ENCODE results near the gene MPHOSPH6. TPM values are rescaled to one million over a fixed set of nuclear protein-coding genes. Genes with fewer than 3 reads are reported as not detected.
A peak's percentile ranks its signal among the peaks of the same experiment; 100 is the strongest.

The MPHOSPH6 gene
- total and polyA plus RNA-seq, 2 donors: 26.1 to 38.8 TPM

GRCh38 chr16:82182266-82183003 lies 12.4 kb upstream of the MPHOSPH6 start:
- Histone ChIP-seq H3K4me3 (ENCODE audit: low read length in 2 of 2) (no peak overlapping the region), H3K27me3 (ENCODE audit: control insufficient read depth in 2 of 2, insufficient read depth in 1 of 2, low read length in 1 of 2) (peaks cover 0 to 2% of the 10 kb centered on the region in 2 donors), H3K36me3 (ENCODE audit: control insufficient read depth in 2 of 2, insufficient read depth in 2 of 2, low read length in 1 of 2) (no peaks in the 10 kb centered on the region), H3K9me3 (ENCODE audit: control insufficient read depth in 2 of 2, insufficient read depth in 1 of 2, low read length in 1 of 2) (no peaks in the 10 kb centered on the region), H3K27ac (ENCODE audit: low read depth in 1 of 2, low read length in 1 of 2) (no peak overlapping the region), H3K4me1 (ENCODE audit: control insufficient read depth in 2 of 2, insufficient read depth in 2 of 2, low read length in 2 of 2) (no peaks in the 10 kb centered on the region)
- WGBS: 83% methylated on average over 4 of the region's 4 CpGs
- DNase-seq (ENCODE audit: low read depth in 6 of 9, low spot score in 9 of 9): no peak

DNA sequence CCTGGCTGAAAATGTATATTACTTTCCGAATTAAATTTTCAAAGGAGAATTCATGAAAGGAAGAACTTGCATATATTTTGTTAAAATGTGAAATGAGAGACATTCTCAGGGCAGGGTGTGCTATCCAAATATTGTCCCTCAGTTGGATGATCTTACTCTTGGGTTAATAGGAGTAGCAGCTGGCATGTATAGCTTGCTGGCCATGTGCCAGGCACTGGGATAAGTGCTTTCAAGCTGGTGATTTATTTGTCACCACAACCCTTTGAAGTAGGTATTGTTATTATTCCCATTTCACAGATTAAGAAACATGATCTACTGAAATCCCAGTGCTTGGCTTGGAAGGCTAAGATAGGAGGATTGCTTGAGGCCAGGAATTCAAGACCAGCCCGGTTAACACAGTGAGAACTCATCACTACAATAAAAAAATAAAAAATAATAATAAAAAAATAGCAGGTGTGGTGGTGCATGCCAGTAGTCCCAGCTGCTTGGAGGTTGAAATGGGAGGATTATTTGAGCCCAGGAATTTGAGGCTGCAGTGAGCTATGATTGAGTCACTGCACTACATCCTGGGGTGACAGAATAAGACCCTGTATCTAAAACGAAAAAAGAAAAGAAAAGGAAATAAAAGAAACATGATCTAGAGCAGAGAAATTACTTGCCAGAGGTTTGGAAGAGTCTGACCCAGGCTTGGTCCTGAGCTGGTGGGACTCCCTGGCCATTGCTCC lies 11.6 kb upstream of the MPHOSPH6 start:
- WGBS: 90% methylated on average over 3 of the region's 3 CpGs
- no peaks in the 10 kb centered on the region for H3K4me1 ChIP-seq (ENCODE audit: control insufficient read depth in 2 of 2, insufficient read depth in 2 of 2, low read length in 2 of 2)
- no peak overlapping the region for H3K27ac ChIP-seq (ENCODE audit: low read depth in 1 of 2, low read length in 1 of 2)
- no peaks in the 10 kb centered on the region for H3K36me3 ChIP-seq (ENCODE audit: control insufficient read depth in 2 of 2, insufficient read depth in 2 of 2, low read length in 1 of 2)
- H3K4me3 ChIP-seq (ENCODE audit: low read length in 2 of 2): no peak overlapping the region
- DNase-seq (ENCODE audit: low read depth in 6 of 9, low spot score in 9 of 9): no peak
- H3K27me3 ChIP-seq (ENCODE audit: control insufficient read depth in 2 of 2, insufficient read depth in 1 of 2, low read length in 1 of 2): peaks cover 0 to 6% of the 10 kb centered on the region in 2 donors
- no peaks in the 10 kb centered on the region for H3K9me3 ChIP-seq (ENCODE audit: control insufficient read depth in 2 of 2, insufficient read depth in 1 of 2, low read length in 1 of 2)

DNA sequence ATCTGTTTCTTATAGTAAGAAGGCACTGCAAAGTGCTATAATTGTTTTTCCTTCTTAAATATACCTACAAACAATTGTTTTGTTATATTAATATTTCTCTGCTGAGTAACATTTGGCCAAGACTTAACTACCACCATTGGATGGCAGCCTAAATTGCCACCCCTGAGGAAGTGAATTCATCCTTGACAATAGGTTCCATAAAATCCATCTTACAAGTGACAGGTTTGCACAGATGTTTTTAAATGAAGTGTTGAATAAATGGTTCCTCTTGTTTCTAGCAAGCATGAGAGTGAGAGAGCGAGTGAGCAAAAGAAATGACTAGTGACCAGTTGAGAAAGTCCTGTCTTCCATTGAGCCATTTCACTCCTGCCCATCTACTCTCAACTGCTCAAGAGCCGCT lies 8.3 kb upstream of the MPHOSPH6 start:
- Histone ChIP-seq H3K4me3 (ENCODE audit: low read length in 2 of 2) (no peak overlapping the region), H3K36me3 (ENCODE audit: control insufficient read depth in 2 of 2, insufficient read depth in 2 of 2, low read length in 1 of 2) (no peaks in the 10 kb centered on the region), H3K9me3 (ENCODE audit: control insufficient read depth in 2 of 2, insufficient read depth in 1 of 2, low read length in 1 of 2) (no peaks in the 10 kb centered on the region), H3K27me3 (ENCODE audit: control insufficient read depth in 2 of 2, insufficient read depth in 1 of 2, low read length in 1 of 2) (peaks cover 0 to 19% of the 10 kb centered on the region in 2 donors), H3K4me1 (ENCODE audit: control insufficient read depth in 2 of 2, insufficient read depth in 2 of 2, low read length in 2 of 2) (no peaks in the 10 kb centered on the region), H3K27ac (ENCODE audit: low read depth in 1 of 2, low read length in 1 of 2) (no peak overlapping the region)
- WGBS: 94% methylated on average over 2 of the region's 2 CpGs
- DNase-seq (ENCODE audit: low read depth in 6 of 9, low spot score in 9 of 9): no peak

GRCh38 chr16:82177555-82177954 lies 7.5 kb upstream of the MPHOSPH6 start:
- no peak overlapping the region for H3K27ac ChIP-seq (ENCODE audit: low read depth in 1 of 2, low read length in 1 of 2)
- H3K36me3 ChIP-seq (ENCODE audit: control insufficient read depth in 2 of 2, insufficient read depth in 2 of 2, low read length in 1 of 2): no peaks in the 10 kb centered on the region
- 97% methylated on average over 4 of the region's 4 CpGs for WGBS
- H3K4me1 ChIP-seq (ENCODE audit: control insufficient read depth in 2 of 2, insufficient read depth in 2 of 2, low read length in 2 of 2): no peaks in the 10 kb centered on the region
- peaks cover 0 to 22% of the 10 kb centered on the region in 2 donors for H3K27me3 ChIP-seq (ENCODE audit: control insufficient read depth in 2 of 2, insufficient read depth in 1 of 2, low read length in 1 of 2)
- H3K9me3 ChIP-seq (ENCODE audit: control insufficient read depth in 2 of 2, insufficient read depth in 1 of 2, low read length in 1 of 2): no peaks in the 10 kb centered on the region
- no peak for DNase-seq (ENCODE audit: low read depth in 6 of 9, low spot score in 9 of 9)
- H3K4me3 ChIP-seq (ENCODE audit: low read length in 2 of 2): no peak overlapping the region

- Histone ChIP-seq H3K27me3 (ENCODE audit: control insufficient read depth in 2 of 2, insufficient read depth in 1 of 2, low read length in 1 of 2) (peaks cover 13 to 30% of the 10 kb centered on the region in 2 donors), H3K9me3 (ENCODE audit: control insufficient read depth in 2 of 2, insufficient read depth in 1 of 2, low read length in 1 of 2) (no peaks in the 10 kb centered on the region), H3K27ac (ENCODE audit: low read depth in 1 of 2, low read length in 1 of 2) (no peak overlapping the region), H3K4me1 (ENCODE audit: control insufficient read depth in 2 of 2, insufficient read depth in 2 of 2, low read length in 2 of 2) (no peaks in the 10 kb centered on the region), H3K36me3 (ENCODE audit: control insufficient read depth in 2 of 2, insufficient read depth in 2 of 2, low read length in 1 of 2) (no peaks in the 10 kb centered on the region), H3K4me3 (ENCODE audit: low read length in 2 of 2) (no peak overlapping the region)
- WGBS: 93% methylated on average over 3 of the region's 3 CpGs
- DNase-seq (ENCODE audit: low read depth in 6 of 9, low spot score in 9 of 9): no peak
These were observed 6.2 kb upstream of the MPHOSPH6 start for GRCh38 chr16:82176204-82176603.

- Histone ChIP-seq H3K4me3 (ENCODE audit: low read length in 2 of 2) (no peak overlapping the region), H3K4me1 (ENCODE audit: control insufficient read depth in 2 of 2, insufficient read depth in 2 of 2, low read length in 2 of 2) (peaks cover 0 to 1% of the 10 kb centered on the region in 2 donors), H3K36me3 (ENCODE audit: control insufficient read depth in 2 of 2, insufficient read depth in 2 of 2, low read length in 1 of 2) (no peaks in the 10 kb centered on the region), H3K27me3 (ENCODE audit: control insufficient read depth in 2 of 2, insufficient read depth in 1 of 2, low read length in 1 of 2) (peaks cover 17 to 35% of the 10 kb centered on the region in 2 donors), H3K9me3 (ENCODE audit: control insufficient read depth in 2 of 2, insufficient read depth in 1 of 2, low read length in 1 of 2) (no peaks in the 10 kb centered on the region), H3K27ac (ENCODE audit: low read depth in 1 of 2, low read length in 1 of 2) (no peak overlapping the region)
- WGBS: 84% methylated on average over 4 of the region's 4 CpGs
- no peak for DNase-seq (ENCODE audit: low read depth in 6 of 9, low spot score in 9 of 9)
These were observed 5.6 kb upstream of the MPHOSPH6 start for GRCh38 chr16:82175627-82176026.

- no peaks in the 10 kb centered on the region for H3K9me3 ChIP-seq (ENCODE audit: control insufficient read depth in 2 of 2, insufficient read depth in 1 of 2, low read length in 1 of 2)
- 97% methylated on average over 5 of the region's 5 CpGs for WGBS
- H3K4me3 ChIP-seq (ENCODE audit: low read length in 2 of 2): no peak overlapping the region
- H3K27me3 ChIP-seq (ENCODE audit: control insufficient read depth in 2 of 2, insufficient read depth in 1 of 2, low read length in 1 of 2): peaks cover 19% of the 10 kb centered on the region in 2 donors
- peaks cover 7 to 13% of the 10 kb centered on the region in 2 donors for H3K4me1 ChIP-seq (ENCODE audit: control insufficient read depth in 2 of 2, insufficient read depth in 2 of 2, low read length in 2 of 2)
- peaks cover 10 to 35% of the 10 kb centered on the region in 2 donors for H3K36me3 ChIP-seq (ENCODE audit: control insufficient read depth in 2 of 2, insufficient read depth in 2 of 2, low read length in 1 of 2)
- DNase-seq (ENCODE audit: low read depth in 6 of 9, low spot score in 9 of 9): no peak
- no peak overlapping the region for H3K27ac ChIP-seq (ENCODE audit: low read depth in 1 of 2, low read length in 1 of 2)
These were observed 2.4 kb downstream of the MPHOSPH6 start for GRCh38 chr16:82167670-82168069.

- DNase-seq (ENCODE audit: low read depth in 6 of 9, low spot score in 9 of 9): no peak
- Histone ChIP-seq H3K4me1 (ENCODE audit: control insufficient read depth in 2 of 2, insufficient read depth in 2 of 2, low read length in 2 of 2) (no peaks in the 10 kb centered on the region), H3K9me3 (ENCODE audit: control insufficient read depth in 2 of 2, insufficient read depth in 1 of 2, low read length in 1 of 2) (no peaks in the 10 kb centered on the region), H3K27ac (ENCODE audit: low read depth in 1 of 2, low read length in 1 of 2) (no peak overlapping the region), H3K27me3 (ENCODE audit: control insufficient read depth in 2 of 2, insufficient read depth in 1 of 2, low read length in 1 of 2) (no peaks in the 10 kb centered on the region), H3K36me3 (ENCODE audit: control insufficient read depth in 2 of 2, insufficient read depth in 2 of 2, low read length in 1 of 2) (peaks cover 24 to 28% of the 10 kb centered on the region in 2 donors), H3K4me3 (ENCODE audit: low read length in 2 of 2) (no peak overlapping the region)
- WGBS: 90% methylated on average over 6 of the region's 6 CpGs
These were observed 9.8 kb downstream of the MPHOSPH6 start for GRCh38 chr16:82160226-82160625.

- WGBS: 90% methylated on average over 5 of the region's 5 CpGs
- H3K36me3 ChIP-seq (ENCODE audit: control insufficient read depth in 2 of 2, insufficient read depth in 2 of 2, low read length in 1 of 2): peaks cover 20 to 21% of the 10 kb centered on the region in 2 donors
- no peaks in the 10 kb centered on the region for H3K4me1 ChIP-seq (ENCODE audit: control insufficient read depth in 2 of 2, insufficient read depth in 2 of 2, low read length in 2 of 2)
- no peaks in the 10 kb centered on the region for H3K27me3 ChIP-seq (ENCODE audit: control insufficient read depth in 2 of 2, insufficient read depth in 1 of 2, low read length in 1 of 2)
- peak overlapping the region in 1 of 2 donors; percentile 52 for H3K27ac ChIP-seq (ENCODE audit: low read depth in 1 of 2, low read length in 1 of 2)
- H3K9me3 ChIP-seq (ENCODE audit: control insufficient read depth in 2 of 2, insufficient read depth in 1 of 2, low read length in 1 of 2): no peaks in the 10 kb centered on the region
- no peak overlapping the region for H3K4me3 ChIP-seq (ENCODE audit: low read length in 2 of 2)
- no peak for DNase-seq (ENCODE audit: low read depth in 6 of 9, low spot score in 9 of 9)
These were observed 12.2 kb downstream of the MPHOSPH6 start for GRCh38 chr16:82157836-82158235.

All from thymus (tissue), 11 donors.